Activated CD4-positive, alpha-beta T cell treated with anti-CD3 and anti-CD28 coated beads, Interleukin-2, amount 50 U/mL, for 16 hours (primary cell): ENCODE data around the gene WFDC12.

ENCODE experiments used
- DNase-seq: peaks from one replicate; pipeline ENCODE4 v3.0.0-alpha.2; 2020

The WFDC12 gene

GRCh38 chr20:45088247-45088646, 36.0 kb downstream of the WFDC12 start:
- no peak for DNase-seq

GRCh38 chr20:45087814-45088213, 36.5 kb downstream of the WFDC12 start:
- no peak for DNase-seq

- no peak for DNase-seq
Measured at GRCh38 chr20:45087097-45087790, 37.0 kb downstream of the WFDC12 start.

GRCh38 chr20:45085867-45086266, 38.4 kb downstream of the WFDC12 start:
- no peak for DNase-seq

- no peak for DNase-seq
Measured at GRCh38 chr20:45085289-45085688, 39.0 kb downstream of the WFDC12 start.

GRCh38 chr20:45083127-45083526, 41.1 kb downstream of the WFDC12 start:
- no peak for DNase-seq

- DNase-seq, result no peak
Measured at GRCh38 chr20:45082468-45082867, 41.8 kb downstream of the WFDC12 start.

- DNase-seq, result no peak
Measured at GRCh38 chr20:45080867-45081624, 43.2 kb downstream of the WFDC12 start.

GRCh38 chr20:45077559-45077958, 46.7 kb downstream of the WFDC12 start:
- DNase-seq, result no peak
